ENCODE measurements around the gene SLC23A2.
A peak's percentile ranks its signal among the peaks of the same experiment; 100 is the strongest.
"Not testable (repeated sequence)": the region's sequence is repeated elsewhere in the genome, so short reads cannot be mapped to it uniquely, and the experiment has no call there.

SLC23A2 gene

DNA sequence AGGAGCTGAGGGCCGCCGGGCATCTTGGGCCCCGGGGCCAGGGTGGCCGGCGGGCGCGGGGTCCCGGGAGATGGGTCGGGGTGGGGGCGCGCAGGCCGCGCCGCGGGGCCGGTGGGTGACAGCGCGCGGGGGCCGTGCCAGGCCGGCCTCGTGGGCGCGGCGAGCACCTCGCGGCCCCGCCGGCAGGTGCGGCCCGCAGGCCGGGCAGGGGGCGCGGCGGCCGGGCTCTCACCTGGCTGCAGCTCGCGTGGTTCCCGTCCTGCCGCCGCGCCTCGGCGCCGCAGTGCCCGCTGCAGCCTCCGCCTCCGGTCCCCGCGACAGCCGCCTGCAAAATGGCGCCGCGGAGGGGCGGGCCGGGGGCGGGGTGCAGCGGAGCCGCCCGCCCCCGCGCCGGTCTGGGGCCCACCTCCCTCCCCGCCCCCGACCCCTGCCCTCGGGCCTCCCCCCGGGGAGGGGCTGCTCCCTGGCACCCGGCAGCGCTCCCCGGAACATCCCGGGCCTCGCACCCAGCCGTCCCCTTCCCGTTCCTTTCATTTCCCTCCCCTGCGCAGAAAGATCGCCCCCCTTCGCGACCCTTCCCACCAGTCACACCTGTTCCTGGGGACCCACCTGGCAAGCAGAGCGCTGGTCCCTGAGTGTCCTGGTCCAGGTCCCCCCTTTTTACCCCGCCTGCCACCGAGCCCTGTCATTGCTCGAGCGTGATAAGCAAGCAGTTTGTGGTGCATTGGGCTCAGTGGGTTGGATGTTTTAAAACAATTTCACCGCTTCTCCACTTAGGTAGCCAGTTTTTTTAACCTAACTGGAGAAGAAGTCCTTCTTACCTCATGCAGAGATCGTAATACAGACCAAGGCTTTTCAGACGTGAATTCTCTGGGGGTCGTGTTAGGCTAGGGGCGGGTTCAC, at the start of gene SLC23A2:
SLC23A2 (minus strand) TSS at position 337 of the 903 bp plus-strand sequence. CDS start 68,948 bp downstream, outside the sequence.
- Histone ChIP-seq H3K4me3 (ENCODE audit: low read depth in 1 of 2, low read length in 2 of 2) (peak within 1 kb of the TSS; percentile 87 to 88), H3K4me1 (ENCODE audit: control insufficient read depth in 1 of 2, insufficient read depth in 2 of 2, low read length in 2 of 2) (peaks cover 6 to 10% of the 10 kb centered on the region in 2 donors), H3K9ac (ENCODE audit: low read depth in 1 of 2, low read length in 2 of 2) (peak within 1 kb of the TSS; percentile 68 to 79), H3K27me3 (ENCODE audit: control insufficient read depth in 1 of 2, insufficient read depth in 2 of 2, low read length in 2 of 2) (no peaks in the 10 kb centered on the region), H3K36me3 (ENCODE audit: control insufficient read depth in 1 of 2, insufficient read depth in 2 of 2, low read length in 2 of 2) (no peaks in the 10 kb centered on the region), H3K27ac (ENCODE audit: low read depth, low read length) (no peak within 1 kb of the TSS), H3K9me3 (ENCODE audit: control insufficient read depth in 1 of 2, low read length in 2 of 2) (no peaks in the 10 kb centered on the region)

DNA sequence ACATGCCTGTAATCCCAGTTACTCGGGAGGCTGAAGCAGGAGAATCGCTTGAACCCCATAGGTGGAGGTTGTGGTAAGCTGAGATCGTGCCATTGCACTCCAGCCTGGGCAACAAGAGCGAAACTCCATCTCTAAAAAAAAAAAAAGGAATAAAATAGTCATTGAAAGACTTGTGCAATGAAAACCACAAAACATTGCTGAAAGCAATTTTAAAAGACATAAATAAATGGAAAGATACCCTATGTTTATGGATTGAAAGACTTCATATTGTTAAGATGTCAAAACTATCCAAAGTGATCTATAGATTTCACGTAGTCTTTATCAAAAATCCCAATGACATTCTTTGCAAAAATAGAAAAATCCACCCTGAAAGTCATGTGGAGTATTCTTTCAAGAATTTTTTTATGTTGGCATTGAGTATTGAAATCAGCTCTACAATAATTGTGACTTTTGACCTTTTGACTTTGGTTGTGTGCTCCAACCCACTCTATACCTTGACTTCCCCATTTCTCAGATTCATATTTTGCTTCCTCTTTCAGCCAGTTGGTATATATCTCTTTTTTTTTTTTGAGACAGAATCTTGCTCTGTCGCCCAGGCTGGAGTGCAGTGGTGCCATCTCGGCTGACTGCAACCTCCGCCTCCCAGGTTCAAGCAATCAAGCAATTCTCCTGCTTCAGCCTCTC, 45.5 kb upstream of the SLC23A2 start:
- H3K27ac ChIP-seq (ENCODE audit: low read depth, low read length), result no peak overlapping the region
- no peaks in the 10 kb centered on the region for H3K36me3 ChIP-seq (ENCODE audit: control insufficient read depth in 1 of 2, insufficient read depth in 2 of 2, low read length in 2 of 2)
- H3K27me3 ChIP-seq (ENCODE audit: control insufficient read depth in 1 of 2, insufficient read depth in 2 of 2, low read length in 2 of 2), result no peaks in the 10 kb centered on the region
- no peaks in the 10 kb centered on the region for H3K4me1 ChIP-seq (ENCODE audit: control insufficient read depth in 1 of 2, insufficient read depth in 2 of 2, low read length in 2 of 2)
- H3K4me3 ChIP-seq (ENCODE audit: low read depth in 1 of 2, low read length in 2 of 2), result no peak overlapping the region
- no peaks in the 10 kb centered on the region for H3K9me3 ChIP-seq (ENCODE audit: control insufficient read depth in 1 of 2, low read length in 2 of 2)
- H3K9ac ChIP-seq (ENCODE audit: low read depth in 1 of 2, low read length in 2 of 2), result no peak overlapping the region

DNA sequence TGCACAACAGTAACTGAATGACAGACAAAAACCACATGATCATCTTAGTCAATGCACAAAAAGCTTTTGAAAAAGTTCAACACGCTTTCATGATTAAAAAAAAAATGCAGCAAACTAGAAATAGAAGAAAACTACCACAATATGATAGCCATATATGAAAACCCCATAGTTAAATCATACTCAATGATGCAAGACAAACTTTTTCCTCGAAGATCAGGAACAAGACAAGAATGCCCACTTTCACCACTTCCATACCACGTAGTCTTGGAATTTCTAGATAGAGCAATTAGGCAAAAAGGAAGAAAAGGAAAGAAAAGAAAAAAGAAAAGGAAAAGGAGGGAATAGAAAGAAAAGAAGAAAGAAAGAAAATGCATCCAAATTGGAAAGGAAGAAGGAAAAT, 44.6 kb upstream of the SLC23A2 start:
- H3K9me3 ChIP-seq (ENCODE audit: control insufficient read depth in 1 of 2, low read length in 2 of 2), result no peaks in the 10 kb centered on the region
- no peak overlapping the region for H3K4me3 ChIP-seq (ENCODE audit: low read depth in 1 of 2, low read length in 2 of 2)

DNA sequence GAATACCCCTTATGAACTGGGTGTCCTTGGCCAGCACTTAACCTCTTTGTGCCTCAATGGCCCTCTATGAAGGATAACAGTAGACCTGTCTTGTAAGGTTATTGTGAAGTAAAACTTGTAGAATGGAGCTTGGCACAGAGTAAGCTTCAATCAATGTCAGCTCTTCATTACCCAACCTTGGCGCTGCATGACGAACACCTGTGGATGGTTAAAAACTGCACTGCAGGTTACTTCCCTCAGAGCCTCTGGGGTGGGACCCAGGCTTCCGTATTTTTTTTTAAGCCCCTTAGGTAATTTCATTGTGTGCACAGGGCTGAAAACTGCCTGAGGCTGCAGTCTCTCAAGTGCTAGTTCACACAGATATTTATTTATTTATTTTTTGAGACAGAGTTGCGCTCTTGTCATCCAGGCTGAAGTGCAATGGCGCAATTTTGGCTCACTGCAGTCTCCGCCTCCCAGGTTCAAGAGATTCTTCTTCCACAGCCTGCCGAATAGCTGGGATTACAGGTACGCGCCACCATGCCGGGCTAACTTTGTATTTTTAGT, 42.8 kb upstream of the SLC23A2 start:
- no peak overlapping the region for H3K9ac ChIP-seq (ENCODE audit: low read depth in 1 of 2, low read length in 2 of 2)
- no peak overlapping the region for H3K27ac ChIP-seq (ENCODE audit: low read depth, low read length)
- no peaks in the 10 kb centered on the region for H3K27me3 ChIP-seq (ENCODE audit: control insufficient read depth in 1 of 2, insufficient read depth in 2 of 2, low read length in 2 of 2)
- no peaks in the 10 kb centered on the region for H3K9me3 ChIP-seq (ENCODE audit: control insufficient read depth in 1 of 2, low read length in 2 of 2)
- no peaks in the 10 kb centered on the region for H3K4me1 ChIP-seq (ENCODE audit: control insufficient read depth in 1 of 2, insufficient read depth in 2 of 2, low read length in 2 of 2)
- H3K36me3 ChIP-seq (ENCODE audit: control insufficient read depth in 1 of 2, insufficient read depth in 2 of 2, low read length in 2 of 2), result no peaks in the 10 kb centered on the region
- H3K4me3 ChIP-seq (ENCODE audit: low read depth in 1 of 2, low read length in 2 of 2), result no peak overlapping the region

More for the DNA sequence above, 44.6 kb upstream of the SLC23A2 start:
- Histone ChIP-seq H3K4me1 (ENCODE audit: control insufficient read depth in 1 of 2, insufficient read depth in 2 of 2, low read length in 2 of 2) (no peaks in the 10 kb centered on the region), H3K27me3 (ENCODE audit: control insufficient read depth in 1 of 2, insufficient read depth in 2 of 2, low read length in 2 of 2) (no peaks in the 10 kb centered on the region), H3K9ac (ENCODE audit: low read depth in 1 of 2, low read length in 2 of 2) (no peak overlapping the region), H3K27ac (ENCODE audit: low read depth, low read length) (no peak overlapping the region), H3K36me3 (ENCODE audit: control insufficient read depth in 1 of 2, insufficient read depth in 2 of 2, low read length in 2 of 2) (no peaks in the 10 kb centered on the region)

DNA sequence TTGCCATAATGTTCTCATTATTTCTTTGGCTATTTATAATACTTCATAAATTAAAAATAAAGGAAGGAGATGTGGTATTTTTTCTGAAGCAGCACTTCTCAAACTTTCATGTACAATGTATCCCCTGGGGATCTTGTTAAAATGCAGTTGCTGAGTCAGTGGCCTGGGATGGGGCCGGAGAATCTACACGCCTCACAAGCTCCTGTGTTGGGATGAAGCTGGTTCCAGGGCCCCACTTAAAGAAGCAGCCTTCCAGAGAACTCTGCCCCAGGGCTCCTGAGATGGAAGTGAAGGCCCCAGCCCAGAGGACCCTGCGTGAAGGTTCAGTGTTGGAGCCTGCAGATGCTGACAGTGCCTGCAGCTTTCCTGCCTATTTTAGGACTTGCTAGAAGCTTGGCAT, 40.1 kb upstream of the SLC23A2 start:
- Histone ChIP-seq H3K36me3 (ENCODE audit: control insufficient read depth in 1 of 2, insufficient read depth in 2 of 2, low read length in 2 of 2) (no peaks in the 10 kb centered on the region), H3K9ac (ENCODE audit: low read depth in 1 of 2, low read length in 2 of 2) (no peak overlapping the region), H3K27ac (ENCODE audit: low read depth, low read length) (no peak overlapping the region), H3K4me3 (ENCODE audit: low read depth in 1 of 2, low read length in 2 of 2) (no peak overlapping the region), H3K27me3 (ENCODE audit: control insufficient read depth in 1 of 2, insufficient read depth in 2 of 2, low read length in 2 of 2) (no peaks in the 10 kb centered on the region), H3K9me3 (ENCODE audit: control insufficient read depth in 1 of 2, low read length in 2 of 2) (no peaks in the 10 kb centered on the region), H3K4me1 (ENCODE audit: control insufficient read depth in 1 of 2, insufficient read depth in 2 of 2, low read length in 2 of 2) (no peaks in the 10 kb centered on the region)

DNA sequence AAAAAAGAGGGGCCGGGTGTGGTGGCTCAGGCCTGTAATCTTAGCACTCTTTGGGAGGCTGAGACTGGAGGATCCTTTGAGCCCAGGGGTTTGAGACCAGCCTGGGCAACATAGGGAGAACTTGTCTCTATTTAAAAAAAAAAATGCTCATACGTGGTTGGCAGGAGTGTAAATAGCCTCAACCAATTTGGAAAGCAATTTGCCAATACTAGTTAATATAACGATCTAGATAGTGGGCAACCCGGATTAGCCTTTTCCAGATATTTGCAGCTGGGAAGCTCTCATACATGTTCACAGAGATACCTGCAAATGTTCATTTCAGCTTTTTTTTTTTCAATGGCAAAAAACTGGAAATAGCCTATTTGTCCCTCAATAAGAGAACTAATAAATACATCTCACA, 39.0 kb upstream of the SLC23A2 start:
- H3K4me3 ChIP-seq (ENCODE audit: low read depth in 1 of 2, low read length in 2 of 2), result no peak overlapping the region
- no peaks in the 10 kb centered on the region for H3K27me3 ChIP-seq (ENCODE audit: control insufficient read depth in 1 of 2, insufficient read depth in 2 of 2, low read length in 2 of 2)
- no peak overlapping the region for H3K9ac ChIP-seq (ENCODE audit: low read depth in 1 of 2, low read length in 2 of 2)
- no peaks in the 10 kb centered on the region for H3K36me3 ChIP-seq (ENCODE audit: control insufficient read depth in 1 of 2, insufficient read depth in 2 of 2, low read length in 2 of 2)
- no peaks in the 10 kb centered on the region for H3K4me1 ChIP-seq (ENCODE audit: control insufficient read depth in 1 of 2, insufficient read depth in 2 of 2, low read length in 2 of 2)
- no peak overlapping the region for H3K27ac ChIP-seq (ENCODE audit: low read depth, low read length)
- H3K9me3 ChIP-seq (ENCODE audit: control insufficient read depth in 1 of 2, low read length in 2 of 2), result no peaks in the 10 kb centered on the region

DNA sequence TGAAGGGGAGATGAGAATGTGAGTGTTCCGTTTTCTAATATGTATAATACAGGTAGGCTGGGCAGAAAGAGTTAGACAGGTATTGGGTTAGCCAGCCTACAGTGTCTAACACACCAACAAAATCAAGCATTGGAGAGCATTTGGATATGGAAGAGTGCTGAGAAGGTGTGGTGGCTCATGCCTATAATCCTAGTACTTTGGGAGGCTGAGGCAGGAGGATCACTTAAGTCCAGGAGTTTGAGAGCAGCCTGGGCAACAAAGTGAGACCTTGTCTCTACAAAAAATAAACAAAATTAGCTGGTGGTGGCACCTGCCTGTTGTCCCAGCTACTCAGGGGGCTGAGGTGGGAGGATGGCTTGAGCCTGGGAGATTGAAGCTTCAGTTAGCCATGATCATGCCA, 38.6 kb upstream of the SLC23A2 start:
- Histone ChIP-seq H3K27ac (ENCODE audit: low read depth, low read length) (no peak overlapping the region), H3K4me3 (ENCODE audit: low read depth in 1 of 2, low read length in 2 of 2) (no peak overlapping the region), H3K27me3 (ENCODE audit: control insufficient read depth in 1 of 2, insufficient read depth in 2 of 2, low read length in 2 of 2) (no peaks in the 10 kb centered on the region), H3K9me3 (ENCODE audit: control insufficient read depth in 1 of 2, low read length in 2 of 2) (no peaks in the 10 kb centered on the region), H3K9ac (ENCODE audit: low read depth in 1 of 2, low read length in 2 of 2) (no peak overlapping the region), H3K4me1 (ENCODE audit: control insufficient read depth in 1 of 2, insufficient read depth in 2 of 2, low read length in 2 of 2) (no peaks in the 10 kb centered on the region), H3K36me3 (ENCODE audit: control insufficient read depth in 1 of 2, insufficient read depth in 2 of 2, low read length in 2 of 2) (no peaks in the 10 kb centered on the region)

DNA sequence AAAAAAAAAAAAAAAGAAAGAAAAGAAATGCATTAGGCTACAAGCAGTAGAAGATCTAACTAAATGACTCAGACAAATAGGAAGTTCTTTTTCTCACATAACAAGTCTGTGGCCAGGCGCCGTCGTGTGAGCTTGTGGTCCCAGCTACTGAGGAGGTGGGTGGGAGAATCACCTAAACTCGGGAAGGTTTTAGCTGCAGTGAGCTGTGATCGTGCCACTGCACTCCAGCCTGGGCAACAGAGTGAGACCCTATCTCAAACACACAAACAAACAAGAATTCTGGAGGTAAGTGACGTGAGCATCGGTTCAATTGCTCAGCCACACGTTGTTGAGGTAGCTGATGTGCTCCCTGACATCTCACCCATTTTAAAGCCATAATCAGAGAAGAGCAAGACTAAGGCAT, 37.9 kb upstream of the SLC23A2 start:
- Histone ChIP-seq H3K9ac (ENCODE audit: low read depth in 1 of 2, low read length in 2 of 2) (no peak overlapping the region), H3K27ac (ENCODE audit: low read depth, low read length) (no peak overlapping the region), H3K4me3 (ENCODE audit: low read depth in 1 of 2, low read length in 2 of 2) (no peak overlapping the region), H3K27me3 (ENCODE audit: control insufficient read depth in 1 of 2, insufficient read depth in 2 of 2, low read length in 2 of 2) (no peaks in the 10 kb centered on the region), H3K9me3 (ENCODE audit: control insufficient read depth in 1 of 2, low read length in 2 of 2) (no peaks in the 10 kb centered on the region), H3K4me1 (ENCODE audit: control insufficient read depth in 1 of 2, insufficient read depth in 2 of 2, low read length in 2 of 2) (no peaks in the 10 kb centered on the region), H3K36me3 (ENCODE audit: control insufficient read depth in 1 of 2, insufficient read depth in 2 of 2, low read length in 2 of 2) (no peaks in the 10 kb centered on the region)

DNA sequence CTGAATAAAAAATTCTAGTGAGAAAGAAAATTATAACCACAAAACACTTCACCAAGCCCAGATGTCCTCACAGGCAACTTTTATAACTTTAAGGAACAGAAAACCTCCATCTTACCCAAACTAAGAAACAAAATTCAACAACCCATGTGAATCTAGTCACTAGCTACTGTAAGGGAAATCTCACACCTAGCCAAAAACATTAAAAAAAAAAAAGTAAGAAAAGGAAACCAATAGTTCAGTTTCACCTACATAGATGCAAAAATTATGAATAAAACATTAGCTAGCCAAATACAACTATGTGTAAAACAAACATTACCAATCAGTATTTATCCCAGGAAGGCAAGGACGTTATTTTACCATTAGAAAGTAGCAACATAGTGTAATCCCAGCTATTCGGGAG, 35.5 kb upstream of the SLC23A2 start:
- Histone ChIP-seq H3K36me3 (ENCODE audit: control insufficient read depth in 1 of 2, insufficient read depth in 2 of 2, low read length in 2 of 2) (no peaks in the 10 kb centered on the region), H3K4me3 (ENCODE audit: low read depth in 1 of 2, low read length in 2 of 2) (no peak overlapping the region), H3K4me1 (ENCODE audit: control insufficient read depth in 1 of 2, insufficient read depth in 2 of 2, low read length in 2 of 2) (no peaks in the 10 kb centered on the region), H3K27ac (ENCODE audit: low read depth, low read length) (no peak overlapping the region), H3K9me3 (ENCODE audit: control insufficient read depth in 1 of 2, low read length in 2 of 2) (no peaks in the 10 kb centered on the region), H3K27me3 (ENCODE audit: control insufficient read depth in 1 of 2, insufficient read depth in 2 of 2, low read length in 2 of 2) (no peaks in the 10 kb centered on the region), H3K9ac (ENCODE audit: low read depth in 1 of 2, low read length in 2 of 2) (no peak overlapping the region)

DNA sequence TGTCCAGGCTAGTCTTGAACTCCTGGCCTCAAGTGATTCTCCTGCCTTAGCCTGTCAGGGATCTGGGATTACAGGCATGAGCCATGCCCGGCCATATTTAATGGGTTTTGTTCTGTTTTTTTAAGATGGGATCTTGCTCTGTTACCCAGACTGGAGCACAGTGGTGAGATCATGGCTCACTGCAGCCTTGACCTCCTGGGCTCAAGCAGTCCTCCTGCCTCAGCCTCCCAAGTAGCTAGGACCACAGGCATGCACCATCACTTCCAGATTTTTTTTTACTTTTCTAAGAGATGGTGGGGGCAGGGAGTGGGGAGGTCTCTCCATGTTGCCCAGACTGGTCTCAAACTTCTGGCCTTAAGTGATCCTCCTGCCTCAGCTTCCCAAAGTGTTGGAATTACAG, 34.2 kb upstream of the SLC23A2 start:
- H3K4me3 ChIP-seq (ENCODE audit: low read depth in 1 of 2, low read length in 2 of 2); H3K4me1 ChIP-seq (ENCODE audit: control insufficient read depth in 1 of 2, insufficient read depth in 2 of 2, low read length in 2 of 2); H3K27ac ChIP-seq (ENCODE audit: low read depth, low read length); H3K9me3 ChIP-seq (ENCODE audit: control insufficient read depth in 1 of 2, low read length in 2 of 2); H3K36me3 ChIP-seq (ENCODE audit: control insufficient read depth in 1 of 2, insufficient read depth in 2 of 2, low read length in 2 of 2); H3K27me3 ChIP-seq (ENCODE audit: control insufficient read depth in 1 of 2, insufficient read depth in 2 of 2, low read length in 2 of 2); H3K9ac ChIP-seq (ENCODE audit: low read depth in 1 of 2, low read length in 2 of 2): not testable (repeated sequence)

All from duodenal mucosa (tissue), 2 donors.